H9 (cell line): ENCODE measurements around the gene SPTBN2. TPM values are rescaled to one million over a fixed set of nuclear protein-coding genes. Genes with fewer than 3 reads are reported as not detected.
A peak's percentile ranks its signal among the peaks of the same experiment; 100 is the strongest.

ENCODE experiments used
- DNase-seq: peaks from one replicate; pipeline ENCODE4 v3.0.0-alpha.2; 2017
- H2AFZ ChIP-seq: one replicate; pipeline ENCODE4 v1.6.1; 2013; ENCODE audit warnings: mild to moderate bottlenecking, low read length, control low read depth, moderate library complexity
- H2AK5ac ChIP-seq: 2 replicates; pipeline ENCODE4 v1.6.1; 2013; ENCODE audit warnings: low read length, control low read depth, mixed read lengths; ENCODE audit not compliant: insufficient read length
- H2BK120ac ChIP-seq: one replicate; pipeline ENCODE4 v1.6.1; 2013; ENCODE audit warnings: low read depth, mild to moderate bottlenecking, low read length, control low read depth, inconsistent platforms; ENCODE audit not compliant: poor library complexity, severe bottlenecking
- H2BK12ac ChIP-seq: 2 replicates; pipeline ENCODE4 v1.6.1; 2013; ENCODE audit warnings: low read length, control low read depth, mixed read lengths, low read depth; ENCODE audit not compliant: insufficient read length
- H2BK15ac ChIP-seq: 2 replicates; pipeline ENCODE4 v1.6.1; 2013; ENCODE audit warnings: low read depth, low read length, control low read depth
- H2BK20ac ChIP-seq: one replicate; pipeline ENCODE4 v1.6.1; 2013; ENCODE audit warnings: low read depth, mild to moderate bottlenecking, low read length, control low read depth, inconsistent platforms; ENCODE audit not compliant: poor library complexity, severe bottlenecking
- H2BK5ac ChIP-seq: 2 replicates; pipeline ENCODE4 v1.6.1; 2013; ENCODE audit warnings: low read length, control low read depth, mixed read lengths; ENCODE audit not compliant: insufficient read length
- H3K14ac ChIP-seq: 2 replicates; pipeline ENCODE4 v1.6.1; 2013; ENCODE audit warnings: low read length, control low read depth; ENCODE audit not compliant: insufficient read depth
- H3K18ac ChIP-seq: 2 replicates; pipeline ENCODE4 v1.6.1; 2013; ENCODE audit warnings: low read depth, mild to moderate bottlenecking, mixed read lengths, low read length, control low read depth; ENCODE audit not compliant: insufficient read length
- H3K23ac ChIP-seq: 2 replicates; pipeline ENCODE4 v1.6.1; 2013; ENCODE audit warnings: low read length, control low read depth, mixed read lengths, low read depth; ENCODE audit not compliant: insufficient read length
- H3K23me2 ChIP-seq: 2 replicates; pipeline ENCODE4 v1.6.1; 2013; ENCODE audit warnings: low read depth, mild to moderate bottlenecking, mixed read lengths, low read length, control low read depth; ENCODE audit not compliant: insufficient read length, poor library complexity, severe bottlenecking
- H3K27ac ChIP-seq: 2 replicates; pipeline ENCODE4 v1.5.1; 2013; ENCODE audit warnings: low read length, control low read depth, mixed read lengths, low read depth; ENCODE audit not compliant: insufficient read length
- H3K27me3 ChIP-seq: 2 replicates; pipeline ENCODE4 v1.6.1; 2013; ENCODE audit warnings: low read length, control low read depth, inconsistent platforms; ENCODE audit not compliant: insufficient read depth
- H3K4ac ChIP-seq: 2 replicates; pipeline ENCODE4 v1.6.1; 2013; ENCODE audit warnings: low read depth, mild to moderate bottlenecking, control low read depth, inconsistent platforms, low read length, moderate library complexity
- H3K4me1 ChIP-seq: 2 replicates; pipeline ENCODE4 v1.6.1; 2013; ENCODE audit warnings: low read length, control low read depth, inconsistent platforms; ENCODE audit not compliant: insufficient read depth
- H3K4me2 ChIP-seq: 2 replicates; pipeline ENCODE4 v1.6.1; 2013; ENCODE audit warnings: low read length, control low read depth, mixed read lengths; ENCODE audit not compliant: insufficient read length, insufficient read depth
- H3K56ac ChIP-seq: 2 replicates; pipeline ENCODE4 v1.6.1; 2013; ENCODE audit warnings: low read depth, mild to moderate bottlenecking, mixed read lengths, low read length, control low read depth; ENCODE audit not compliant: insufficient read length
- H3K79me1 ChIP-seq: 2 replicates; pipeline ENCODE4 v1.6.1; 2013; ENCODE audit warnings: low read depth, mild to moderate bottlenecking, moderate library complexity, low read length, control low read depth, inconsistent platforms; ENCODE audit not compliant: insufficient read depth, poor library complexity, severe bottlenecking
- H3K79me2 ChIP-seq: 2 replicates; pipeline ENCODE4 v1.6.1; 2013; ENCODE audit warnings: low read length, control low read depth, inconsistent platforms; ENCODE audit not compliant: insufficient read depth
- H3K9ac ChIP-seq: 2 replicates; pipeline ENCODE4 v1.6.1; 2013; ENCODE audit warnings: low read length, control low read depth, mixed read lengths; ENCODE audit not compliant: insufficient read length; ENCODE audit errors: extremely low read depth
- H3K9me3 ChIP-seq: one replicate; pipeline ENCODE4 v1.6.1; 2013; ENCODE audit warnings: low read depth, low read length, inconsistent platforms; ENCODE audit not compliant: control insufficient read depth
- H3T11ph ChIP-seq: one replicate; pipeline ENCODE4 v1.6.1; 2013; ENCODE audit warnings: mild to moderate bottlenecking, low read length, control low read depth, inconsistent platforms
- H4K20me1 ChIP-seq: one replicate; pipeline ENCODE4 v1.6.1; 2013; ENCODE audit not compliant: control insufficient read depth, insufficient read length, insufficient read depth
- H4K5ac ChIP-seq: 2 replicates; pipeline ENCODE4 v1.6.1; 2013; ENCODE audit warnings: low read depth, mild to moderate bottlenecking, mixed read lengths, low read length, control low read depth; ENCODE audit not compliant: insufficient read length
- H4K8ac ChIP-seq: replicated peaks from 2 replicates; pipeline ENCODE4 v1.6.1; 2013; ENCODE audit warnings: low read length, control low read depth, mixed read lengths, low read depth; ENCODE audit not compliant: insufficient read length
- H4K91ac ChIP-seq: 2 replicates; pipeline ENCODE4 v1.6.1; 2013; ENCODE audit warnings: low read depth, mild to moderate bottlenecking, moderate library complexity, mixed read lengths, low read length, control low read depth; ENCODE audit not compliant: insufficient read length
- H3K27ac Mint-ChIP-seq, 3 experiments: 2 replicates in 2 of 3; 3 replicates in 1 of 3; pipeline ENCODE4 v1.8.0; 2020 to 2021; ENCODE audit warnings: mixed read lengths in 3 of 3, mild to moderate bottlenecking in 1 of 3, moderate library complexity in 1 of 3
- H3K27me3 Mint-ChIP-seq: 2 replicates; pipeline ENCODE4 v1.8.0; 2021; ENCODE audit warnings: low read depth, mild to moderate bottlenecking, moderate library complexity, mixed read lengths
- H3K36me3 Mint-ChIP-seq, 3 experiments: 2 replicates in 2 of 3; 3 replicates in 1 of 3; pipeline ENCODE4 v1.8.0; 2020 to 2021; ENCODE audit warnings: low read depth in 3 of 3, mixed read lengths in 3 of 3; ENCODE audit not compliant: insufficient read depth in 1 of 3
- H3K4me1 Mint-ChIP-seq, 2 experiments: 2 replicates each; pipeline ENCODE4 v1.8.0; 2020; ENCODE audit warnings: mixed read lengths in 2 of 2
- H3K4me3 Mint-ChIP-seq, 2 experiments: 2 replicates in 1 of 2; 3 replicates in 1 of 2; pipeline ENCODE4 v1.8.0; 2020 to 2021; ENCODE audit warnings: mild to moderate bottlenecking in 2 of 2, mixed read lengths in 2 of 2, moderate library complexity in 1 of 2
- H3K9me3 Mint-ChIP-seq, 2 experiments: 2 replicates in 1 of 2; 3 replicates in 1 of 2; pipeline ENCODE4 v1.8.0; 2020; ENCODE audit warnings: mild to moderate bottlenecking in 2 of 2, mixed read lengths in 2 of 2, moderate library complexity in 1 of 2
- CTCF ChIP-seq: fragments of 200-600 bp; sonication (generic); conservative IDR thresholded peaks from 3 replicates; pipeline ENCODE4 v1.8.0; 2021; ENCODE audit warnings: antibody characterized with exemption, mild to moderate bottlenecking
- WGBS: extraction: QIAGEN DNeasy Blood & Tissue Kit; methylation state at CpG from one replicate; pipeline ENCODE4 v1.1.7; 2013; ENCODE audit warnings: missing lambda C conversion rate, low lambda C conversion rate, mixed read lengths; ENCODE audit not compliant: insufficient read length; ENCODE audit errors: extremely low coverage; 5-methylcytosine and 5-hydroxymethylcytosine counted together
- total RNA-seq: library from RNA; stranded (reverse); gene quantifications from 2 replicates; pipeline ENCODE4 v1.2.1, GENCODE V29; 2021

Gene SPTBN2
- total RNA-seq, 1 experiment from 2014 or later, result 80.4 TPM

- Histone ChIP-seq H3K23ac (no peak overlapping the region), H4K91ac (no peak overlapping the region), H2BK20ac (no peak overlapping the region), H3T11ph (no peak overlapping the region), H4K5ac (no peak overlapping the region), H4K20me1 (no peaks in the 10 kb centered on the region), H3K4ac (no peak overlapping the region), H3K4me1 (peaks cover 7% of the 10 kb centered on the region; the same call in 1 of the 2 replicates), H2BK5ac (no peak overlapping the region), H3K4me2 (no peak overlapping the region), H3K56ac (no peak overlapping the region), H4K8ac (no peak overlapping the region), H3K14ac (no peak overlapping the region), H3K18ac (no peak overlapping the region), H3K27ac (no peak overlapping the region), H2AK5ac (no peak overlapping the region), H2BK12ac (no peak overlapping the region), H3K79me1 (no peaks in the 10 kb centered on the region), H3K23me2 (peaks cover 2% of the 10 kb centered on the region), H3K9me3 (no peaks in the 10 kb centered on the region), H2BK120ac (no peak overlapping the region), H3K27me3 (no peaks in the 10 kb centered on the region), H2AFZ (no peak overlapping the region), H2BK15ac (no peak overlapping the region), H3K9ac (no peak overlapping the region), H3K79me2 (no peaks in the 10 kb centered on the region)
- DNase-seq, result peak; percentile 56
- H3K27ac Mint-ChIP-seq, result peak overlapping the region in 2 of 3 experiments; percentile 33 to 47; a peak in 4 of 7 replicates
- TF ChIP-seq CTCF, result no peak
- no CpG with 5 or more reads among the region's 26 CpGs for whole genome bisulfite sequencing
- H3K36me3 Mint-ChIP-seq, result peaks cover 26 to 79% (median 75%) of the 10 kb centered on the region in 3 experiments
- H3K27me3 Mint-ChIP-seq, result no peaks in the 10 kb centered on the region; the same call in 1 of the 2 replicates
- H3K9me3 Mint-ChIP-seq, result no peaks in the 10 kb centered on the region; a peak in 1 of 5 replicates
- peaks cover 43 to 53% of the 10 kb centered on the region in 2 experiments for H3K4me1 Mint-ChIP-seq
- no peak overlapping the region for H3K4me3 Mint-ChIP-seq
These were observed 10.6 kb downstream of the SPTBN2 start for GRCh38 chr11:66718320-66718971.
